Hypothalamus (tissue), 51 donors: Measurements from ENCODE around the gene RAB8B.
A peak's percentile ranks its signal among the peaks of the same experiment; 100 is the strongest.

Experiments used
- DNase-seq, 51 donors: peaks; one replicate each; lab custom pipeline; 2025; lab: John Stamatoyannopoulos, UW

RAB8B gene

GRCh38 chr15:63188926-63189871, at the start of gene RAB8B:
RAB8B (plus strand) TSS chr15:63189606; CDS start chr15:63189625, 19 bp downstream.
- peak; percentile 70 to 99 (median 96) for DNase-seq

DNA sequence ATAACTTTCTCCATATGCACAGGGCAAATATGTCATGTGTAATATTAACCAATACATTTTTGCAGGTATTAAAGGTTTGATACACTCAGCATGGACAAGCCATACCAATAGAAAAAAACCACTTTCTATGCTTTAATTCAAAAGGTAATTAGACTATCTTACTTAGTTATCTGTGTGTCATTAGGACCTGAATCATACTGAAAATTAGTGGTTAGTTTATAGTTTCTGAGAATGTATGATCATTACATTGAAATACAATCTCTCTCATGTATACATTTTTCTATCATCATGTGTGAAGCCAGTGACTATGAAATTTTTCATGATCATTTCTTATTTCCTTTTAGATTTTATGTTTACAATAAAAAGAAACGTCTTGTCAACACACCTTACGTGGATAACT, 48.5 kb upstream of the RAB8B start:
- no peak for DNase-seq

DNA sequence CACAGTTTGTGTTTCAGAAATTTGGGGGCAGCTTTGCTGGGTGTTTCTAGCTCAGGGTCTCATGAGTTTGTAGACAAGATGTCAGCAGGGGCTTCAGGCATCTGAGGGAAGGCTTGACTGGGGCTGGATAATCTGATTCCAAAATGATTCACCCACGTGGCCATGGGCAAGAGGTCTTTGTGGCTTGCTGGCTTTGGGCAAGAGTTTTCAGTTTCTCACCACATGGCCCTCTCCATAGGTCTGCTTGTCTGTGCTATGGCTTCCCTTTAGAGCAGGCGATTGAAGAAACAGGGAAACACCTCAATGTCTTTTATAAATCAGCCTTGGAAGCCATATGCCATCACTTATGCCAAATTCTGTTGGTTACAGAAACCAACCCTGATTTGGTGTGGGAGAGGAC, 44.0 kb upstream of the RAB8B start:
- no peak for DNase-seq

DNA sequence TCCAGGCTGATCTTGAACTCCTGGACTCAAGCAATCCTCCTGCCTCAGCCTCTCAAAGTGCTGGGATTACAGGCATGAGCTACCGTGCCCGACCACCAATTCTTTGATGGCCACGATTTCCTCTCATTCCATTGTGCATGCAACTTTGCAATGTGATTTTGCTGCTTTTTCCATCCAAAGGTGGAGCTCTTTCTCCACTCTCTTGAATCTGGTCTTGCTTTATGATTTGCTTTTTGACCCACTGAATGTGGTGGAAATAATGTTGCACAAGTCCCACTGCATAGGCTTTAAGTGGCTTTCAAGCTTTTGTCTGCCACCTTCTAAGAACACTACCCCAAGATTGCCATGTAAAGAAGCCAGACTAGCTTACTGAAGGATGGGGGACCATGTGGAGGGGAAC, 42.7 kb upstream of the RAB8B start:
- no peak for DNase-seq

- no peak for DNase-seq
These were observed 37.7 kb upstream of the RAB8B start for GRCh38 chr15:63151665-63152064.

GRCh38 chr15:63155486-63155885, 33.9 kb upstream of the RAB8B start:
- DNase-seq, result no peak

- DNase-seq, result peak in 1 of 51 donors; percentile 10
These were observed 33.2 kb upstream of the RAB8B start for GRCh38 chr15:63156086-63156710.

DNA sequence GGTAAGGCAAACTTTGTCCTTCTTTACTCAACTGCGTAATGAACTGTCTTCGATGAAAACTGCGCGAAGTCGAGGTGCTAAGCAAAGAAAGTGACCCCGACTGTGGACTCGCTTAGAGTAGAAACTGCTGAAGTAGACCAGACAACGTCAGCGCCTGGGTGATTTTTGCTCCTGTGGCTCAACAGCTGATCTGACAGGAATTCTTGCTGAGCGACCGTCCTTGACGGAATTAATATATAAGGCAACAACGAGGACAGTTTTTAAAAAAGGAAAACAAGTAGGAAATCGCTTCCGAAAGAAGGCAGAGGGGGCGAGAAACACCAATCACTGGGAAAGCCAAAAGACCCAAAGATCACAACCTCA, 32.7 kb upstream of the RAB8B start:
- peak in 24 of 51 donors; percentile 6 to 70 (median 32) for DNase-seq

DNA sequence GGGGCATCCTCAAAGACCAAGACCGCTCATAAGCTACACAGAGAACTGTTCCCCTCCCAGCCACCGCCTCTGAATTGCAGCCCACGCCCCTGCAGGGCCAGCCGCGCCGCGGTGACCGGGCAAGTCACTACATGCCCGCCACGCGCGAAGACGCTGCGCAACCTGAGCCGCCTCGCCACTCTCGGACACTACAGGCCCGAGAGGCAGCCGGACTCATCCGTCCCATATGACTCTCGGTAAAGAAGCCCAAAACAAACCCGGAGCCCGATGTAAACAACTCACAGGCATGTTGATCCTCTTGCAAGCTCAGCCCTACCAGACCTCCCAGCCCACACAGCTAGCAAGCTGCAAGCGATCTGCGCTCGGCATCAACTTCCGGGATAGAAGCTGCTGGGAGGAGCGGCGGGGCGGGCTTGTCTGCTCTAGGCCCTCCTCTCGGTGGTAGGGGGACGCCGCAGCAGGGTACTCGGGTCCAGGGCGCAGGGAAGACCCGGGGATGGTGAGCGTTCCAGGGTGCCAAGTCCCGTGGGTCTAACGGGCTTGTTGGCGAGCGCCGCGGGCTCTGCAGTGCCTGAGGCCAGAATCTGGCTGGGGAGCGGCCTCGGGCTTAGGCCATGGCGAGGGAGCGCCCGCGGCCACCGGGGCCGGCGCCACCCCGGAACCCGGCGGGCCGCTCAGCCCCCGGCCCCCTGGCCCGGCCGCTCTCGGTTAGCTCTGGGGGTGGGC, 32.1 kb upstream of the RAB8B start, which contains the start of gene RPS27L:
Gene RPS27L, minus strand, starts transcription at position 360 of the 726 bp plus-strand sequence. Its CDS starts 72 bp downstream, at position 288.
- DNase-seq, result peak; percentile 42 to 93 (median 85)

GRCh38 chr15:63157891-63158431, 31.4 kb upstream of the RAB8B start:
- DNase-seq, result peak in 24 of 51 donors; percentile 5 to 58 (median 23)

DNA sequence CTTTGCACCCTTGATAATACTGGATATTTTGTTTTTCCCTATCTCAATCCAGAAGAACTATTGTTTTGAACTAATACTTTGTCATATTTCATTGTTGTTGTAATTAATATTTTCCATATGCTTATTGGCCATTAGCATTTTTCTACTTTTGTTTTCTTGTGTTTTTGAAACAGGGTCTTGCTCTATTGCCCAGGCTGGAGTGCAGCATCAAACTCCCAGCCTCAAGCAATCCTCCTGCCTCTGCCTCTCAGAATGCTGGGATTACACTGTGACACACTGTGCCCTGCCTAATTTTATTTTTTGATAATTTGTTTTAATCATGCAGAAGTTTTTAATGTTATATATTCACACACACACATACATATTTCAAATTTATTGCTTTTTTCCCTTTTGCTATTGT, 28.8 kb upstream of the RAB8B start:
- no peak for DNase-seq

DNA sequence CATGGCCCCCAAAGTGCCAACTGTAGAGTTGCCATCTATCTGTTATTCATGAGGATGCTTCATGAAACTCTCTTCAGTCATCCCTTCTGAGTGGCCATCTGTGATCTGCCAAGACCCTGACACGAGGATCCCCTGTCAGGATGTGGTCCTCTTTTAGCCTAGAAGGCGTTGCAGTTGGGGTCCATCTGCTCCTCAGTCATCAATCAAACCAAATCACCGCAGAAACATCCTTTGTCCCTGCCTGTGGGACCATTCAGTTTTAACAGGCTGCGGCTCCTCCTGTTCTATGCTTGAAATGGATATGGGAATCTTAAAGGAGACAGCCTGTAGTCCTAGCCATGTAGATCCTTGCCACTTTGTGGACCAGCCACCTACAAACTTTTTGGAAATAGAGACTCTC, 26.2 kb upstream of the RAB8B start:
- no peak for DNase-seq

- DNase-seq, result no peak
These were observed 24.1 kb upstream of the RAB8B start for GRCh38 chr15:63165166-63165859.

- no peak for DNase-seq
These were observed 23.2 kb upstream of the RAB8B start for GRCh38 chr15:63166219-63166618.

DNA sequence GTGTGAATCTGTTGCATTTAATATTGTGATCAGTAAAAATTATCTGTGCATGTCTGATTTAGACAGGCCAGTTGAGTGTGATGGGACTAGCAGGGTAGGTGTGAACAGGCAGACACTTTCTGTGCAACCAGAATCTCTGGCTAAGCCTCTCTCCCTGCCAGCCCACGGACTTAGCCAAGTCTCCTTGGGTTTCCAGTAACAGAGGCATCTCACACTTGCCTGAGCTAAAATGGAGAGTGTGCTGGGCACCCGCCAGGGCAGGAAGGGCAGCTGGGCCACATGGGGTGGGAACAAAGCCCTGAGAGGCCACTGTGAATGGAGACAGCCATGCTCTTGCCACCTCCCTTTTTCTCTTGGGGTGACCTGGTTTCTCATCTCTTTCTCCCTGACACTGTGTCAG, 19.6 kb upstream of the RAB8B start:
- peak in 24 of 51 donors; percentile 5 to 49 (median 23) for DNase-seq

DNA sequence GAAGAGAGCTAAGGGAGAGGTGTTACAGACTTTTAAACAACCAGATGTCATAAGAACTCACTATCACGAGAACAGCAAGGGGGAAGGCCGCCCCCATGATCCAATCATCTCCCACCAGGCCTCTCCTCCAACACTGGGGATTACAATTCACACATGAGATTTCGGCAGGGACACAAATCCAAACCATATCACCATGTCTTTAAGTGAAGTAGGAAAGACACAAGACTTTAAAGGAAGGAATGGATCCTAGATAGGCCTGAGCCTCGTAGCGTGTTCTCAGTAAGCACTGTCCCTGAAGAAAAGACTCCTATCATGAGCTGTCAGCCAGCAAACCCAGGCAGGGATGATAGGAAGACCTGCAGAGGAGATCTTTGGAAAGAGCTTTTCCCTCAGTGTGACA, 17.0 kb upstream of the RAB8B start:
- DNase-seq, result no peak

GRCh38 chr15:63172851-63173451, 16.5 kb upstream of the RAB8B start:
- DNase-seq, result peak in 14 of 51 donors; percentile 4 to 44 (median 24)

DNA sequence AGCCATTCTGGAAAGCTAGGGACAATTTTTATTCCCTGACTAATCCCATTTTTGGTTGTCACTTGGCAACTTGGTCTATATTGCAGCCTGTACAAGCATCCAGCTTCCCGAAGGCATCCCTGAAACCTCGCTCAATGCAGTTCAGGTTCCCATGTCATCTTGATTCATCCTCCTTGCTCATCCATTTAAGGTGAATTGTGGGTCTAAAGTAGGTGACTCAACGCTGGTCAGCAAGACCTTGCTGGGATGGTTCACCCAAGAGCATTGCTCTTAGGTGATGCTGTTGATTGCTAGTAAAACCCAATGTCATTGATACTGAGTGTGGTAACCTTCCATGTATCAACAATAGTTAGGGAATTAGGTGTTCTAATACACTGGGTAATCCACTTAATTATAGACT, 13.1 kb upstream of the RAB8B start:
- no peak for DNase-seq

DNA sequence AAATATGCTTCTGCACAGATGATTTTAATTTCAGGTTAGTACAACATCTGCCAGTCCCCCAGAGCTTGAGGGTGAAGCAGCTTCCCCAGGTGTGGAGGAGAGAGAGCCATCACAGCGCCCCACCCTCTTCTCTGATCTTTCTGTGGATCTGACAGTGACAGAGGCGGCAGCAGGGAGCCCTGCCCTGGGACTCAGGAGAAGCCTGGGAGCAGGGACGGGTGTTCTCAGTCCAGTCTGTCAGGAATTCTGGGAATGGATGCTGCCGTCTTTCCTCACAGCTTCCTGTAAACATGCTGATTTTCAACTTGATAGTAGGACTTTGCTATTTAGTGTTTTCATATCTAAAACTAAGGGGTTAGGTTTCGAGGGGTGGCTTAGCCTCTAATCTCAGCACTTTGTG, 11.4 kb upstream of the RAB8B start:
- no peak for DNase-seq

- no peak for DNase-seq
These were observed 8.7 kb upstream of the RAB8B start for GRCh38 chr15:63180746-63181145.
